KMS-11 (cell line): ENCODE data around the gene PACSIN2.

Source experiments
- H2AFZ ChIP-seq: fragments of 200-600 bp; sonication (generic); 2 replicates; pipeline ENCODE4 v1.6.1; 2016; ENCODE audit warnings: antibody characterized with exemption, mixed run types, low read depth
- H3K27ac ChIP-seq: fragments of 200-600 bp; sonication (generic); 2 replicates; pipeline ENCODE4 v1.6.1; 2016; ENCODE audit warnings: mild to moderate bottlenecking, mixed run types
- H3K27me3 ChIP-seq: fragments of 200-600 bp; sonication (generic); 2 replicates; pipeline ENCODE4 v1.6.1; 2017; ENCODE audit warnings: mild to moderate bottlenecking, low read depth, mixed run types, moderate library complexity; ENCODE audit not compliant: insufficient read depth
- H3K36me3 ChIP-seq: fragments of 200-600 bp; sonication (generic); 2 replicates; pipeline ENCODE4 v1.6.1; 2017; ENCODE audit warnings: mild to moderate bottlenecking, mixed run types; ENCODE audit not compliant: insufficient read depth
- H3K4me1 ChIP-seq: fragments of 200-600 bp; sonication (generic); 2 replicates; pipeline ENCODE4 v1.6.1; 2016; ENCODE audit warnings: mild to moderate bottlenecking, low read depth, mixed run types; ENCODE audit not compliant: poor library complexity, severe bottlenecking
- H3K4me2 ChIP-seq: fragments of 200-600 bp; sonication (generic); 2 replicates; pipeline ENCODE4 v1.7.0; 2016; ENCODE audit warnings: mild to moderate bottlenecking, mixed run types
- H3K4me3 ChIP-seq: fragments of 200-600 bp; sonication (generic); IDR thresholded peaks from 2 replicates; pipeline ENCODE4 v1.6.1; 2017; ENCODE audit warnings: low read depth, low read length, mixed read lengths; ENCODE audit not compliant: insufficient read depth
- H3K79me2 ChIP-seq: fragments of 200-600 bp; sonication (generic); 2 replicates; pipeline ENCODE4 v1.6.1; 2016; ENCODE audit warnings: low read depth, mixed run types; ENCODE audit not compliant: insufficient read depth
- H3K9ac ChIP-seq: fragments of 200-600 bp; sonication (generic); 2 replicates; pipeline ENCODE4 v1.6.1; 2016; ENCODE audit warnings: mild to moderate bottlenecking, mixed run types
- H4K20me1 ChIP-seq: fragments of 200-600 bp; sonication (generic); 2 replicates; pipeline ENCODE4 v1.6.1; 2016; ENCODE audit warnings: mild to moderate bottlenecking, mixed run types; ENCODE audit not compliant: insufficient read depth
- TF ChIP-seq, protein P1 (sequence below): fragments of 200-600 bp; sonication (generic); conservative IDR thresholded peaks from 2 replicates; pipeline ENCODE4 v1.6.1; 2017; ENCODE audit warnings: low read depth, mild to moderate bottlenecking, antibody characterized with exemption, low read length, moderate library complexity, mixed read lengths

Gene PACSIN2

DNA sequence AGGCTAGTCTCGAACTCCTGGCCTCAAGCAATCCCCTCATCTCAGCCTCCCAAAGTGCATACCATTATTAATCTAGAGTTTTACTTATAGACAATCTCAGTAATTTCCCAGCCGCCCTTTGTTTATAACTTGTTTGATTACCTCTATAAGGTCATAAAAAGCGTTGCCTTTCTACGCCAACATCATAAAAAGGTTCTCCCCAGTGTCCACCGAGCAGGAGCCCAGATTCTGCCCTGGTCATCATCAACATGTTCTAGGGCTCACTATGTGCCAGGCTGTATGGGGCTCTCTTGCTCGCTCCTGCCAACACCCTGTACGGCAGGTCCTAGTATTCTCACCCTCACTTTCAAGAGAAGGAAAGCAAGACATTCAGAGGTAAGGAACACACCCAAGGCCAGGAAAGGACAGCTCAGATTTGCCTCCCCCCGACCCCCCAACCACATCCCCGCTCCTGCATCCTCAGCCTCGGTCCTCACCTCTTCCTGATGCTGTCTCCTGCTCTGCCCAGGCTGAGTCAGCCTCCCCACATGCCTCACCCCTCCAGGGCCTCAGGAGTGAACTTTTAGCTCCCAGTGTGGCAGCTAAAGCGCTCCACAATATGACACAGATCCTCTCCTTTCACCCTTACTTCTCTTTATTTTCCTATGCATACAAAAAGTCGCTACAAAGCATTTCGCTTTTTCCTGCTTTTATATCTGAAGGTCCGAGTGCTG, 172.1 kb downstream of the PACSIN2 start:
- 0 out of 2 replicates have a peak, but pooled peaks cover 4% of the 10 kb centered on the region for H3K36me3 ChIP-seq
- H3K9ac ChIP-seq: no peak overlapping the region
- no peaks in the 10 kb centered on the region for H3K27me3 ChIP-seq
- no peak overlapping the region for H2AFZ ChIP-seq
- no peak overlapping the region for H3K4me2 ChIP-seq
- no peak overlapping the region for H3K27ac ChIP-seq
- H3K79me2 ChIP-seq: no peaks in the 10 kb centered on the region
- TF ChIP-seq, protein P1, sequence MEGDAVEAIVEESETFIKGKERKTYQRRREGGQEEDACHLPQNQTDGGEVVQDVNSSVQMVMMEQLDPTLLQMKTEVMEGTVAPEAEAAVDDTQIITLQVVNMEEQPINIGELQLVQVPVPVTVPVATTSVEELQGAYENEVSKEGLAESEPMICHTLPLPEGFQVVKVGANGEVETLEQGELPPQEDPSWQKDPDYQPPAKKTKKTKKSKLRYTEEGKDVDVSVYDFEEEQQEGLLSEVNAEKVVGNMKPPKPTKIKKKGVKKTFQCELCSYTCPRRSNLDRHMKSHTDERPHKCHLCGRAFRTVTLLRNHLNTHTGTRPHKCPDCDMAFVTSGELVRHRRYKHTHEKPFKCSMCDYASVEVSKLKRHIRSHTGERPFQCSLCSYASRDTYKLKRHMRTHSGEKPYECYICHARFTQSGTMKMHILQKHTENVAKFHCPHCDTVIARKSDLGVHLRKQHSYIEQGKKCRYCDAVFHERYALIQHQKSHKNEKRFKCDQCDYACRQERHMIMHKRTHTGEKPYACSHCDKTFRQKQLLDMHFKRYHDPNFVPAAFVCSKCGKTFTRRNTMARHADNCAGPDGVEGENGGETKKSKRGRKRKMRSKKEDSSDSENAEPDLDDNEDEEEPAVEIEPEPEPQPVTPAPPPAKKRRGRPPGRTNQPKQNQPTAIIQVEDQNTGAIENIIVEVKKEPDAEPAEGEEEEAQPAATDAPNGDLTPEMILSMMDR: no peak
- no peak overlapping the region for H3K4me3 ChIP-seq
- H4K20me1 ChIP-seq: no peaks in the 10 kb centered on the region
- no peaks in the 10 kb centered on the region for H3K4me1 ChIP-seq

DNA sequence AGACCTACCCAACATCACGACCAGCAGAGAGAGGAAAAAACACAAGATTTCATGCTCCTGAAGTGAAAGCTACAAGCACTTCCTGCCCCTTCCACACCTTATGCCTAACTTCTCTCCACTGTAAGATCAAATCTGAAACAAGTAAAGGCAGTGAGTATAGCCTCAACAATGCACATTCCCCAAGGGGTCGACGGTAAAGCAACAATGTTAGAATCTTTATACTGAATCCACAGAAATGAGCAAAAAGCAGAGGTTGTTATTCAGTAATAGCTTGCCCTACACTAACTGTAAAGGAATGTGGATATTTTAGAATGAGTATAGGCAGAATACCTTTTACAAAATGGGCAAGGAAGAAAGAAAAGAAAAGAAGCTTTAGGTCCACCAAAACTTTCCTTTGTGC, 173.5 kb downstream of the PACSIN2 start:
- TF ChIP-seq, protein P1: no peak
- 0 out of 2 replicates have a peak, but pooled peaks cover 4% of the 10 kb centered on the region for H3K36me3 ChIP-seq
- no peak overlapping the region for H3K27ac ChIP-seq
- H3K9ac ChIP-seq: no peak overlapping the region
- no peak overlapping the region for H3K4me2 ChIP-seq
- no peak overlapping the region for H3K4me3 ChIP-seq
- H4K20me1 ChIP-seq: no peaks in the 10 kb centered on the region
- no peaks in the 10 kb centered on the region for H3K4me1 ChIP-seq
- H2AFZ ChIP-seq: no peak overlapping the region
- no peaks in the 10 kb centered on the region for H3K27me3 ChIP-seq
- no peaks in the 10 kb centered on the region for H3K79me2 ChIP-seq

DNA sequence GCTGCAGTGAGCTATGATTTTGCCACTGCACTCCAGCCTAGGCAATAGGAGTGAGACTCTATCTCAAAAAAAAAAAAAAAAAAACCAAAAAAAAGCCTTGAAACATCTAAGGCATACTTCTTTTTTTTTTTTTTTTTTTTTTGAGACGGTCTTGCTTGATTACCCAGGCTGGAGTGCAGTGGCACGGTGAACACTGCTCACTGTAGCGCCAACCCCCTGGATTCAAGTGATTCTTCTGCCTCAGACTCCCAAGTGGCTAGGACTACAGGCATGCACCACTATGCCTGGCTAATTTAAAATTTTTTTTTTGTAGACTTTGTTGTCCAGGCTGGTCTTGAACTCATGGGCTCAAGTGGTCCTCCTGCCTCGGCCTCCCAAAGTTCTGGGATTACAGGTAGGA, 177.4 kb downstream of the PACSIN2 start:
- TF ChIP-seq, protein P1: no peak
- Histone ChIP-seq H2AFZ (no peak overlapping the region), H4K20me1 (no peaks in the 10 kb centered on the region), H3K27me3 (no peaks in the 10 kb centered on the region), H3K36me3 (0 out of 2 replicates have a peak, but pooled peaks cover 4% of the 10 kb centered on the region), H3K27ac (no peak overlapping the region), H3K4me2 (no peak overlapping the region), H3K4me1 (peaks cover 16% of the 10 kb centered on the region), H3K9ac (no peak overlapping the region), H3K79me2 (no peaks in the 10 kb centered on the region), H3K4me3 (no peak overlapping the region)

DNA sequence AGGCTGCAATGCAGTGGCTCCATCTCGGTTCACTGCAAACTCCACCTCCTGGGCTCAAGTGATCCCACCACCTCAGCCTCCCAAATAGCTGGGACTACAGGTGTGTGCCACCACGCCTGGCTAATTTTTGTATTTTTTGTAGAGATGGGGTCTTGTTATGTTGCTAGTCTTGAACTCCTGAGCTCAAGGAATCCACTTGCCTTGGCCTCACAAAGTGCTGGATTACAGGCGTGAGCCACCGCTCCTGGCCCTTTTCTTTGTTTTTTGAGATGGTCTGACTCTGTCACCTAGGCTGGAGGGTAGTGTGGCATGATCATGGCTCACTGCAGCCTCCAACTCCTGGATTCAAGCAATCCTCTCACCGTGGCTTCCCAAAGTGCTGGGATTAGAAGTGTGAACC, 178.9 kb downstream of the PACSIN2 start:
- H2AFZ ChIP-seq: no peak overlapping the region
- H3K4me2 ChIP-seq: no peak overlapping the region
- H4K20me1 ChIP-seq: no peaks in the 10 kb centered on the region
- H3K79me2 ChIP-seq: no peaks in the 10 kb centered on the region
- no peak overlapping the region for H3K9ac ChIP-seq
- TF ChIP-seq, protein P1: no peak
- H3K27ac ChIP-seq: no peak overlapping the region
- H3K4me3 ChIP-seq: no peak overlapping the region
- H3K27me3 ChIP-seq: no peaks in the 10 kb centered on the region
- peaks cover 18% of the 10 kb centered on the region for H3K4me1 ChIP-seq
- H3K36me3 ChIP-seq: 0 out of 2 replicates have a peak, but pooled peaks cover 4% of the 10 kb centered on the region
